ENCODE data around the gene ACKR2.

DNA sequence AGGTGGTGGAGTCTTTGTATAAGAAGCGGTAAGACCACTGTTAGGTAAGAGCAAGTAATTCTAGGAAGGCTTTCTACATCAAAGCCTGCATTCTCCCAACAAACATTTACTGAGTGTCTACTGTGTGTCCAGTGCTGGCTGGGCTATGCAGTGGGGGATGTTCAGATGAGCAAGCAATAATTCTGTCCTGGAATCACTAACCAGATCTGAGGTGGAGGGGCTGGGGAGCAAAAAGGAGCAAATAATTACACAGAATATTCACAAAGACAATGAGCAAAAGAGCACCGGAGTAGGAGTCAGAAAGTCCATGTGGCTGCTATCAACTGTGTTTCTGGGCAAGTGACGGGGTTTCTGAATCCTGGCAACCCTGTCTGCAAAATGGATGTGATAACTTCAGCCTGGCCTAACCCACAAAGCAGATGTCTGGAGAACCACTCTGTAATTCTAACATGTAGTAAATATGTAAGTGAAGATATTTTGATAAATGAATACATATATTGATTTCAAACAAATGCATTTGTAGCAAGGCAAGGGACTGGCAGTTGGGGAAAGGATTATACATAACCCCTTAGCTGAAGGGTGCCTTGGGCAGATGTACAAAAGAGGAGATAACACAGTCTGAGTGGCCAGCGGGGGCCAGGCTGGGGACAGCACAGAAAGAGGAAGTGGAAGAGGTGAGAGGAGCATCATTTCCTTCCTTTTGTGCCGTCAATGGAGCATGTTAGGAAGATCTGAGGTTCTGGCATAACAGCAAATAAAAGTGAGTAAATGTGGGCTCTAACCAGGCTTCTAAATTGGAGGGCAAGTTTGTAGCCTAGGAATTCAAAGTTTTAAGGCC, 37.7 kb downstream of the ACKR2 start:
- TF ChIP-seq POLR2A (IDR thresholded peaks at IDR 0.05) (no peak), CTCF (IDR thresholded peaks at IDR 0.05) (no peak), POLR2AphosphoS5 (IDR thresholded peaks at IDR 0.05) (no peak)

Data from stomach (tissue), 4 donors.